ENCODE measurements around the gene ADGRG1. TPM values are rescaled to one million over a fixed set of nuclear protein-coding genes. Genes with fewer than 3 reads are reported as not detected.
"Not testable (repeated sequence)": the region's sequence is repeated elsewhere in the genome, so short reads cannot be mapped to it uniquely, and the experiment has no call there.

The ADGRG1 gene
- polyA plus RNA-seq, 3 donors: 68.7 to 76.1 (median 75.6) TPM

DNA sequence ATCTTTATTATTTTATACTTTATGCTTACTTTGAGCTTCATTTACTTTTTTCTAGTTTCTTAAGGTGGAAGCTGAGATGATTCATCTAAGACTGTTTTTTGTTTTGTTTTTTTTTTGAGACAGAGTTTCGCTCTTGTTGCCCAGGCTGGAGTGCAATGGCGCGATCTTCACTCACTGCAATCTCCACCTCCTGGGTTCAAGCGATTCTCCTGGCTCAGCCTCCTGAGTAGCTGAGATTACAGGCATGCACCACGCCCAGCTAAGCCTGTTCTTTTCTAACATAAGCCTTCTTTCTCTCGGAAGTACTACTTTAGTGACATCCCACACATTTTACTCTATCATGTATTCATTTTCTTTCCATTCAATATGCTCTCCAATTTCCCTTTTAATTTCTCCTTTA, 84.1 kb downstream of the ADGRG1 start:
- not testable (repeated sequence) for DNase-seq (ENCODE audit: low read depth in 3 of 3, low spot score in 2 of 3)

DNA sequence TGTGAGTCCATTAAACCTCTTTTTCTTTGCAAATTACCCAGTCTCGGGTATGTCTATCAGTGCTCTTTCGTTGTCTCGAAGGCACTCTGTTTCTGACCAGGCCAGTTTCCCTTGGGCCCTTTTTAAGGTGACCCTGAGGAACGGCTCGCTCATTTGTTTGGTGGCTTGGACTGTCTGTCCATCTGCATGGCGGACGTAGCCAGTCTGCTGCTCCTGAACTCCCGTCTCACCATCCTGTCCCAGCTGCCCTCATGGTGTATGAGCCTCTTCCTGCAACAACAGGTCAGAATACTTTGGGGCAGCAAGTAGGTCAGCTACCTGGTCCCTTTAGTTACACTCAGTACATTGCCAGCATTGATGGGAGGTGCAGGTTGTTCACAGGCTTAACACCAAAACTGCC, 85.2 kb downstream of the ADGRG1 start:
- DNase-seq (ENCODE audit: low read depth in 3 of 3, low spot score in 2 of 3): no peak

DNA sequence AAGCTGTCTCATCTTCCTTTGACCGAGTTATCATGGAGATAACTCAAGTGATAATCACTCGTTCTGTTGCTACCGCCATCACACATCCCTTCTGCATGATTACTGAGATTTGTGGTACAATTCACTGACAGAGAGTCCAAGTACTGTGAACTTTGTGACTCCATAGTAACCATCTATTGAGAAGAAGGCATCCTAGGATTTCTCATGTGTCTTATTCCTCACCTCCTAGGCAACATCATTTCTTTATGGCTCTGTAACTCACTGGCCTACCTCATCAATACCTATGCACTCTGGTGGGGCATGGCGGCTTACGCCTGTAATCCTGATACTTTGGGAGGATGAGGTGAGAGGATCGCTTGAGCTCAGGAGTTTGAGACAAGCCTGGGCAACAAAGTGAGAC, 85.6 kb downstream of the ADGRG1 start:
- no peak for DNase-seq (ENCODE audit: low read depth in 3 of 3, low spot score in 2 of 3)

Other genes with a start within 250 kb of the ADGRG1 start
- gene CCL17, start 223.9 kb upstream of the ADGRG1 start, polyA plus RNA-seq (ENCODE audit: insufficient read length in 3 of 3): not detected
- gene CIAPIN1, start 181.2 kb upstream of the ADGRG1 start, polyA plus RNA-seq (ENCODE audit: insufficient read length in 3 of 3): 100 to 1,000 TPM in 2 of 3 donors, 10 to 100 TPM in 1; 96.5 to 105 (median 103) TPM
- 100 to 1,000 TPM in 2 of 3 donors, 10 to 100 TPM in 1; 97.3 to 101 (median 100) TPM for gene COQ9, start 181.2 kb upstream of the ADGRG1 start, polyA plus RNA-seq (ENCODE audit: insufficient read length in 3 of 3)
- 10 to 100 TPM; 84.9 to 89.8 (median 88.0) TPM for gene POLR2C, start 166.0 kb upstream of the ADGRG1 start, polyA plus RNA-seq (ENCODE audit: insufficient read length in 3 of 3)
- gene DOK4, start 142.1 kb upstream of the ADGRG1 start, polyA plus RNA-seq (ENCODE audit: insufficient read length in 3 of 3): 10 to 100 TPM; 27.4 to 35.1 (median 32.3) TPM
- 10 to 100 TPM; 12.0 to 17.7 (median 14.3) TPM for gene CCDC102A, start 92.1 kb upstream of the ADGRG1 start, polyA plus RNA-seq (ENCODE audit: insufficient read length in 3 of 3)
- 1 to 10 TPM in 2 of 3 donors, under 1 TPM in 1; 0.87 to 1.2 (median 1.1) TPM for gene ADGRG5, start 86.0 kb upstream of the ADGRG1 start, polyA plus RNA-seq (ENCODE audit: insufficient read length in 3 of 3)
- under 1 TPM in 2 of 3 donors, not detected in 1; 0.08 to 0.16 TPM for gene ADGRG3, start 39.7 kb downstream of the ADGRG1 start, polyA plus RNA-seq (ENCODE audit: insufficient read length in 3 of 3)
- 1 to 10 TPM; 2.3 to 3.9 (median 2.8) TPM for gene DRC7, start 66.2 kb downstream of the ADGRG1 start, polyA plus RNA-seq (ENCODE audit: insufficient read length in 3 of 3)
- 10 to 100 TPM; 19.9 to 20.1 (median 20.1) TPM for gene KATNB1, start 107.1 kb downstream of the ADGRG1 start, polyA plus RNA-seq (ENCODE audit: insufficient read length in 3 of 3)
- gene KIFC3, start 173.9 kb downstream of the ADGRG1 start, polyA plus RNA-seq (ENCODE audit: insufficient read length in 3 of 3): 10 to 100 TPM; 41.7 to 49.0 (median 42.4) TPM

Measured in right renal cortex interstitium (tissue), 3 donors.